Activated B cell treated with CpG ODN at 0.5 μM for 24 hours (primary cell): ENCODE measurements around the gene FTSJ1. TPM values are rescaled to one million over a fixed set of nuclear protein-coding genes. Genes with fewer than 3 reads are reported as not detected.
"Not testable (repeated sequence)": the region's sequence is repeated elsewhere in the genome, so short reads cannot be mapped to it uniquely, and the experiment has no call there.

Source experiments
- ATAC-seq: fragments of 200-7000 bp; cut with Tn5 transposase; one replicate; pipeline ENCODE4 v1.10.0; 2021; ENCODE audit warnings: low read depth, mild to moderate bottlenecking, moderate library complexity
- CTCF ChIA-PET: fragments of 350-600 bp; sonication (Branson Sonifier 250); formaldehyde crosslinking; loops from one replicate; lab custom pipeline; 2021; ENCODE audit warnings: antibody characterized with exemption; lab: Charles Lee
- POLR2A ChIA-PET: fragments of 350-600 bp; sonication (Branson Sonifier 250); formaldehyde crosslinking; loops from one replicate; lab custom pipeline; 2021; ENCODE audit warnings: antibody characterized with exemption; lab: Charles Lee
- DNase-seq: peaks from one replicate; pipeline ENCODE4 v3.0.0; 2022
- H3K27ac Mint-ChIP-seq: one replicate; pipeline ENCODE4 v1.8.0; 2020; ENCODE audit warnings: mixed read lengths
- H3K27me3 Mint-ChIP-seq: one replicate; pipeline ENCODE4 v1.8.0; 2021; ENCODE audit warnings: mixed read lengths
- H3K36me3 Mint-ChIP-seq: one replicate; pipeline ENCODE4 v1.8.0; 2021; ENCODE audit warnings: low read depth, mixed read lengths
- H3K4me1 Mint-ChIP-seq: one replicate; pipeline ENCODE4 v1.8.0; 2021; ENCODE audit warnings: mixed read lengths
- H3K4me3 Mint-ChIP-seq: one replicate; pipeline ENCODE4 v1.8.0; 2020; ENCODE audit warnings: mild to moderate bottlenecking, mixed read lengths
- H3K9me3 Mint-ChIP-seq: one replicate; pipeline ENCODE4 v1.8.0; 2020; ENCODE audit warnings: mixed read lengths
- CTCF ChIP-seq: fragments of 200-600 bp; IDR thresholded peaks from one replicate; pipeline ENCODE4 v1.8.0; 2022; ENCODE audit warnings: antibody characterized with exemption, mild to moderate bottlenecking
- intact Hi-C: fragments of 100-400 bp; cut with micrococcal nuclease; formaldehyde crosslinking; loops from one replicate; pipeline ENCODE4 v1.15.1; 2024
- total RNA-seq: library from RNA; stranded (reverse); gene quantifications from 2 replicates; pipeline ENCODE4 v1.2.3, GENCODE V29; 2022

Gene FTSJ1
- 39.9 and 44.5 TPM in 2 replicates for total RNA-seq

- Mint-ChIP-seq H3K27ac (peak within 1 kb of the TSS; percentile 93), H3K36me3 (peaks cover 32% of the 10 kb centered on the region), H3K4me3 (peak within 1 kb of the TSS; percentile 89), H3K4me1 (peaks cover 23% of the 10 kb centered on the region), H3K9me3 (no peaks in the 10 kb centered on the region), H3K27me3 (no peaks in the 10 kb centered on the region)
- ATAC-seq (peak; percentile 87), DNase-seq (peak; percentile 70)
- TF ChIP-seq CTCF = no peak
- intact Hi-C loops = loop anchor here (1.0 to 5.0 kb wide), 8 partner anchors 32 to 824 kb away; partner anchors contain the start of genes EBP, ELK1, HDAC6 and PORCN
- CTCF ChIA-PET = no interaction called here
- POLR2A ChIA-PET = interaction anchor here (0.7 to 1.0 kb wide), 2 partner anchors 32 to 98 kb away, joined by 3 read pairs; partner anchors contain the start of gene RBM3
Measured at GRCh38 chrX:48475774-48476577, at the start of gene FTSJ1. Gene FTSJ1 (plus strand): TSS chrX:48476199. CDS start chrX:48478048, 1,849 bp downstream.

- ATAC-seq, H3K27me3 Mint-ChIP-seq, CTCF ChIA-PET, POLR2A ChIA-PET, H3K4me1 Mint-ChIP-seq, H3K27ac Mint-ChIP-seq, H3K9me3 Mint-ChIP-seq, intact Hi-C loops, DNase-seq, H3K4me3 Mint-ChIP-seq, H3K36me3 Mint-ChIP-seq: not testable (repeated sequence)
Measured at GRCh38 chrX:48427027-48427716, 48.8 kb upstream of the FTSJ1 start.

- ATAC-seq, H3K4me3 Mint-ChIP-seq, CTCF ChIA-PET, DNase-seq, H3K36me3 Mint-ChIP-seq, intact Hi-C loops, POLR2A ChIA-PET, H3K9me3 Mint-ChIP-seq, H3K27me3 Mint-ChIP-seq, H3K27ac Mint-ChIP-seq, H3K4me1 Mint-ChIP-seq: not testable (repeated sequence)
Measured at GRCh38 chrX:48429606-48430005, 46.4 kb upstream of the FTSJ1 start.

- H3K36me3 Mint-ChIP-seq, ATAC-seq, intact Hi-C loops, H3K27me3 Mint-ChIP-seq, POLR2A ChIA-PET, H3K4me3 Mint-ChIP-seq, CTCF ChIA-PET, H3K9me3 Mint-ChIP-seq, H3K27ac Mint-ChIP-seq, H3K4me1 Mint-ChIP-seq, DNase-seq: not testable (repeated sequence)
Measured at GRCh38 chrX:48430166-48430565, 45.8 kb upstream of the FTSJ1 start.

- H3K27me3 Mint-ChIP-seq, H3K9me3 Mint-ChIP-seq, POLR2A ChIA-PET, H3K4me1 Mint-ChIP-seq, H3K27ac Mint-ChIP-seq, intact Hi-C loops, H3K36me3 Mint-ChIP-seq, H3K4me3 Mint-ChIP-seq, CTCF ChIA-PET, ATAC-seq, DNase-seq: not testable (repeated sequence)
Measured at GRCh38 chrX:48433713-48434112, 42.3 kb upstream of the FTSJ1 start.

GRCh38 chrX:48447201-48447600 is 28.8 kb upstream of the FTSJ1 start:
- POLR2A ChIA-PET, H3K4me3 Mint-ChIP-seq, ATAC-seq, H3K9me3 Mint-ChIP-seq, CTCF ChIA-PET, DNase-seq, intact Hi-C loops, H3K4me1 Mint-ChIP-seq, H3K27ac Mint-ChIP-seq, H3K36me3 Mint-ChIP-seq, H3K27me3 Mint-ChIP-seq: not testable (repeated sequence)

- intact Hi-C loops = no loop called here
- no peak for ATAC-seq
- Mint-ChIP-seq H3K27ac (no peak overlapping the region), H3K9me3 (no peaks in the 10 kb centered on the region), H3K27me3 (no peaks in the 10 kb centered on the region), H3K4me3 (no peak overlapping the region), H3K36me3 (no peaks in the 10 kb centered on the region), H3K4me1 (no peaks in the 10 kb centered on the region)
- CTCF ChIA-PET = no interaction called here
- DNase-seq = no peak
- POLR2A ChIA-PET = no interaction called here
- TF ChIP-seq CTCF = no peak
Measured at GRCh38 chrX:48450076-48450475, 25.9 kb upstream of the FTSJ1 start.
